Measurements from ENCODE around the gene COQ7. TPM values are rescaled to one million over a fixed set of nuclear protein-coding genes. Genes with fewer than 3 reads are reported as not detected.

The COQ7 gene
- total RNA-seq, 2 experiments from 2014 or later, result 21.6 to 22.2 TPM

DNA sequence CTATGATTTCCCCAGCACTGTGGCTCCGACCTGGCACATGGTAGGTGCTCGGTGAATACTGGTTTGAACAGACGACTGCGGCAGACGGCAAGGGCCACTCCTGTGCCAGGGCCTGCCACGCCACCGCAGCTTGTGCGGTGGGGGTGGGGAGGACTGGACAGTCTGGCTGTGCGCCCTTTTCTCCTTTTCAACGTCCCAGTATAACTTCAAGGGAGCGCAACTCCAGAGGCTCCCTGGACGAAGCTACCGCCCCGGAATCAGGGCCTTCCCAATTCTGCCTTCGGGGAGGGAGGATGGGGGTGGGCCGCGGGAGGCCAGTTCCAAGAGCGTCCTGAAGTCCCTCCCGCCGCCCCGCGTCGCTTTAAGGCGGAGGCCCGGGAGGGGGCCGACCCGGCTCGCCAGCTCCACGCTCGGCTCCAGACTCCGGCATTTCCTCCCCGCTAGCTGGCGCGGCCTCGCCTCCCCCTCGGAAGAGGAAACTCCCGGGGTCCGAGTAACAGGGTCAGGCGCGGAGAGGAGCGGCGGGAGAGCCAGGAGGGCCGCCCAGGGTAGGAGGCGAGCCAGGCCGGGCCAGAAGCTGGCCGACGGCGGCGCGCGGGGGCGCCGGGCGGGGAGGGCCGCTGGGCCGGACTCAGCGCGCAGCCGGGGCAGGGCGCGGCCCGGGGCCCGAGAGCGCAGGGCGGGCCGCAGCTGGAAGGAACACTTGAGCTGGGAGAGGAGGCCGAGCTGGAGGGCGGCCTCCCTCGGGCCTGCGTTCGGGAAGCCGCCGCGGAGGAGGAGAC is 46.4 kb downstream of the COQ7 start, which contains the start of gene ITPRIPL2:
Gene ITPRIPL2 (plus strand): TSS at position 388 of the 782 bp plus-strand sequence. CDS start 498 bp downstream, outside the sequence.
- no peak for DNase-seq (ENCODE audit: low spot score)
- no peaks in the 10 kb centered on the region for H3K79me2 ChIP-seq (ENCODE audit: insufficient read depth, low read depth, low read length)

GRCh38 chr16:19114359-19115147 is 47.1 kb downstream of the COQ7 start:
- H3K9me3 ChIP-seq (ENCODE audit: low read length), result no peaks in the 10 kb centered on the region
- DNase-seq (ENCODE audit: low spot score), result no peak
- TF ChIP-seq, protein P1, sequence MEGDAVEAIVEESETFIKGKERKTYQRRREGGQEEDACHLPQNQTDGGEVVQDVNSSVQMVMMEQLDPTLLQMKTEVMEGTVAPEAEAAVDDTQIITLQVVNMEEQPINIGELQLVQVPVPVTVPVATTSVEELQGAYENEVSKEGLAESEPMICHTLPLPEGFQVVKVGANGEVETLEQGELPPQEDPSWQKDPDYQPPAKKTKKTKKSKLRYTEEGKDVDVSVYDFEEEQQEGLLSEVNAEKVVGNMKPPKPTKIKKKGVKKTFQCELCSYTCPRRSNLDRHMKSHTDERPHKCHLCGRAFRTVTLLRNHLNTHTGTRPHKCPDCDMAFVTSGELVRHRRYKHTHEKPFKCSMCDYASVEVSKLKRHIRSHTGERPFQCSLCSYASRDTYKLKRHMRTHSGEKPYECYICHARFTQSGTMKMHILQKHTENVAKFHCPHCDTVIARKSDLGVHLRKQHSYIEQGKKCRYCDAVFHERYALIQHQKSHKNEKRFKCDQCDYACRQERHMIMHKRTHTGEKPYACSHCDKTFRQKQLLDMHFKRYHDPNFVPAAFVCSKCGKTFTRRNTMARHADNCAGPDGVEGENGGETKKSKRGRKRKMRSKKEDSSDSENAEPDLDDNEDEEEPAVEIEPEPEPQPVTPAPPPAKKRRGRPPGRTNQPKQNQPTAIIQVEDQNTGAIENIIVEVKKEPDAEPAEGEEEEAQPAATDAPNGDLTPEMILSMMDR (conservative IDR thresholded peaks at IDR 0.05; ENCODE audit: low read length), result no peak
- TF ChIP-seq EZH2phosphoT487 (IDR thresholded peaks at IDR 0.05; ENCODE audit: borderline replicate concordance, low read depth, low read length), result no peak
- no peak overlapping the region for H3K4me2 ChIP-seq (ENCODE audit: low read length)
- H2AFZ ChIP-seq (ENCODE audit: low read length), result no peak overlapping the region
- H3K27ac ChIP-seq (ENCODE audit: low read depth, low read length, poor library complexity, severe bottlenecking), result no peak overlapping the region
- CTCF ChIA-PET (ENCODE audit: unreplicated experiment), result no interaction called here
- peaks cover 34% of the 10 kb centered on the region for H3K4me1 ChIP-seq (ENCODE audit: insufficient read depth, low read length, poor library complexity, severe bottlenecking)
- POLR2A ChIA-PET, result no interaction called here
- no peaks in the 10 kb centered on the region for H4K20me1 ChIP-seq (ENCODE audit: insufficient read depth, low read length)
- no peaks in the 10 kb centered on the region for H3K79me2 ChIP-seq (ENCODE audit: insufficient read depth, low read depth, low read length)
- no peaks in the 10 kb centered on the region for H3K9me2 ChIP-seq (ENCODE audit: insufficient read depth, low read length)
- intact Hi-C loops (cut with micrococcal nuclease; ENCODE audit: unreplicated experiment), result no loop called here
- H3K4me3 ChIP-seq (ENCODE audit: low read depth, low read length, poor library complexity, severe bottlenecking), result no peak overlapping the region
- H3K36me3 ChIP-seq (ENCODE audit: insufficient read depth, low read length), result no peaks in the 10 kb centered on the region
- no TSS peak for BruUV-seq (replicated peaks)

More for the DNA sequence above, 46.4 kb downstream of the COQ7 start, which contains the start of gene ITPRIPL2:
- intact Hi-C loops (cut with micrococcal nuclease; ENCODE audit: unreplicated experiment), result no loop called here
- Histone ChIP-seq H3K36me3 (ENCODE audit: insufficient read depth, low read length) (no peaks in the 10 kb centered on the region), H3K9me2 (ENCODE audit: insufficient read depth, low read length) (no peaks in the 10 kb centered on the region), H3K4me2 (ENCODE audit: low read length) (no peak within 1 kb of the TSS), H2AFZ (ENCODE audit: low read length) (no peak within 1 kb of the TSS), H3K4me1 (ENCODE audit: insufficient read depth, low read length, poor library complexity, severe bottlenecking) (peaks cover 26% of the 10 kb centered on the region), H4K20me1 (ENCODE audit: insufficient read depth, low read length) (no peaks in the 10 kb centered on the region), H3K9me3 (ENCODE audit: low read length) (no peaks in the 10 kb centered on the region), H3K4me3 (ENCODE audit: low read depth, low read length, poor library complexity, severe bottlenecking) (no peak within 1 kb of the TSS), H3K27ac (ENCODE audit: low read depth, low read length, poor library complexity, severe bottlenecking) (no peak within 1 kb of the TSS)
- no TSS peak for BruUV-seq (replicated peaks)
- ChIA-PET POLR2A (no interaction called here), CTCF (ENCODE audit: unreplicated experiment) (no interaction called here)
- no peak for TF ChIP-seq EZH2phosphoT487 (IDR thresholded peaks at IDR 0.05; ENCODE audit: borderline replicate concordance, low read depth, low read length)
- TF ChIP-seq, protein P1 (conservative IDR thresholded peaks at IDR 0.05; ENCODE audit: low read length), result no peak

Data from OCI-LY7 (cell line).